HG02981 (cell line): ENCODE data around the gene KCND3.
"Not testable (repeated sequence)": the region's sequence is repeated elsewhere in the genome, so short reads cannot be mapped to it uniquely, and the experiment has no call there.

Source experiments
- ATAC-seq: cut with Tn5 transposase; IDR thresholded peaks from one replicate; pipeline ENCODE4 v1.9.1; 2021; ENCODE audit warnings: mild to moderate bottlenecking, moderate library complexity; ENCODE audit not compliant: unreplicated experiment

Gene KCND3

DNA sequence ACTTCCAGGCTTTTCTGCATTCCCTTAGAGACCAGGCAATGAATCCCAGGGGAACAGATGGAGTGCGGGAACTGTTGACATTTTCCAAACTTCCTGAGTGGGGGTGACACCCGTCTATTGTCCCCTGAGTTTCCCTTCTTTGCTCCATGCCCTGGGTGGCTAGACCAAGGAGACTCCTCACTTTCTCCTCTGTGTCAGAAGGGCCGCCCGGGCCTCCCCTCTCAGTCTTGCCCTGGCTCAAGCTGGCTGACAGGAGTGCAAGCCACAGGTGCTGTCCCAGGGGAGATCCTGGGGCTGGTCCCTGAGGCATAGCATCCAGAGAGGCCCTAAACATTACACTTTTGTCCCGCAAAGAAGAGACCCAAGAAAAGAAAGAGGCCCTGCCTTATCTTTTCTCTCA is 170.9 kb downstream of the KCND3 start:
- ATAC-seq, result no peak

GRCh38 chr1:111818081-111818480 is 171.4 kb downstream of the KCND3 start:
- no peak for ATAC-seq

DNA sequence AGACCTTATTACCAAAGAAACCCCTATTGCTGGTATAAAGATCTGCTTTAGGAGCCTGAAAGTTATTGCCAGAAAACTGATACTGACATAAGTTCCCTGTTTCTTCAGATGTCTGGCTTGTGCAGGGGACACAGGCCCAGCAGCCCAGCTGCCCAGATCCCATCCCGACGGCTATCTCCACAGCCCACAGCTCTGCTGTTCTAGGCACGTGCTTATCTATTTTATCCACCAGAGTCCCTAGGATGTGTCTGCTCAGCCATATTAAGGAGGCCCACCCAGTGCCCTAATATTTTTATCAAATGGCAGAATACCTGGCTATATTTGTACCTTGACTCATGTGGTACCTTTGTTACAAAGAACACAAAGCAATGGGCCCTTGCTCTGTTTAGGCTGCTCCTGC is 174.8 kb downstream of the KCND3 start:
- ATAC-seq, result no peak

- ATAC-seq, result no peak
Observed at GRCh38 chr1:111814305-111814628, 175.2 kb downstream of the KCND3 start.

DNA sequence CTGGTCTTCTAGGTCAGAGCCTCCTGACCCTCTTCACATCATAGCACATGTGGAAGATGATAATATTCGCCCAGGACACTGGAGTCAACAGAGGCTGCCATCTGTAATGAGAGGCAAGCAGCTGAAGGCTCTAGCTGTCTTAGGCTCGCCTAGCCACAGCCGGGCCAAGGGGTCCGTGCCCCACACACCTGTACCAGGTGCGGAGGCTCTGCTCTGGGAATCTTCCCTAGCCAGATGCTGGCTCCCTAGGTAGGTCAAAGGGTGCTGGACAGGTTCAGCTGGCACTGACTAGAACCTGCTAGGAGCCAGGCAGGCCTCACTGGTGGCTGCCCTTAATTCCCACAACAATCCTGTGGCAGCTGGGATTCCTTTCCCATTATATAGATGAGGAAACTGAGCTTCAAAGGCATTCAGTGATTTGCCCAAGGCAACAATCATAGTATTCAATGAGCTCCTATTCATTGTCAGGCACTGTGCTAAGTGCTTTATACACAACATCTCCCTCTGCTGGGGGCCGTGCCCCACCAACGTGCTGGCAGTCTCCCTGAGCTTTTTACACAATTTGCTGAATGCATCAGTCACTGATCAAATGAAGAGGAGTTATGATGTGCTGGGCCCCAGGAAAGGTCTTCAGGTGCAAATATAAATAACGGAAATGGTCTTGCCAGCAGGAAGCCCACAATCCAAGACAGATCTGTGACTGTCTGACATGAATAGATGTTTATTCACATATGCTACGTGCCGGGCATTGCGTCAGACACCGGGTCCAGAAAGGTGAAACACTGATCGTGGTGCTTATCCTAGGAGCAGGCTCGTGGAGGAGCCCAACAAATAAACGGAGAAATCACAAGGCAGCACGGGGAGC is 175.8 kb downstream of the KCND3 start:
- ATAC-seq, result no peak

GRCh38 chr1:111812306-111812705 is 177.2 kb downstream of the KCND3 start:
- no peak for ATAC-seq

GRCh38 chr1:111811891-111812290 is 177.6 kb downstream of the KCND3 start:
- ATAC-seq, result no peak

DNA sequence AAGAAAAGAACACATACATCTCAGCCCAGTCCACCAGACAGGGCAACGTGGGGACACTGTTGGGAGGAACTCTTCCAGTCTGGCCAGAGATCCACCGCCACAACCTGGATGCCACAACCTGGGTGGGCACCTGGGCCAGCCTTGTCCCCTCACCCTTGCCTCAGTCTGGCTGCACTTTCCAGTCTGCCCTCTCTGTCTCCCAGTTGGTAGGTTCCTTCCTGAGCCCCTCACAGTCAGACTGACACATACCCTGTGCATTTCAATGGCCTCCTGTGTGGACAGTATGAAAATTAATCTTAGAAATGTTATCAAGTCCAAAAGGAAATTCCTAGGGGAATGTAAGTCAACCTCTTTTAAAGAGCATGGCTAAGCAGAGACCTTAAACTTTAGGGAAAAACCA is 184.2 kb downstream of the KCND3 start:
- no peak for ATAC-seq

DNA sequence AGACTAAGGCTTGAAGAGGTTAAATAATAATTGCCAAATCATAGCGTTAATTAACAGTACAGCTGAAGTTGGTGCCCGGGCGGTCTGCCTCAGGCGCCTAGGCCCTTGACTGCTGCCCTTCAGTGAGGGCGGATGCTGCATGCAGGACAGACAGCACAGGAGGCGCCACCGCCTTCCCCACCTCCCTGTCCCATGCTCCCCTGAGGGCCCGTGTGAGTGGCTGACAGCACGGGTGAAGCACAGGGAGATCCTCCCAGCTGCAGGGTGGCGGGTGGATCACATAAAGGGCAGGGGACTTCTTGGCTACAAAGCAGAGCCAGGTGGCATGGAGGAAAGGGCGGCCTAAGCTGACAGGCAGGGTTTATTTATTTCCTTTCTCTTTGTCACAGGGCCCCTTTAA is 184.7 kb downstream of the KCND3 start:
- no peak for ATAC-seq

DNA sequence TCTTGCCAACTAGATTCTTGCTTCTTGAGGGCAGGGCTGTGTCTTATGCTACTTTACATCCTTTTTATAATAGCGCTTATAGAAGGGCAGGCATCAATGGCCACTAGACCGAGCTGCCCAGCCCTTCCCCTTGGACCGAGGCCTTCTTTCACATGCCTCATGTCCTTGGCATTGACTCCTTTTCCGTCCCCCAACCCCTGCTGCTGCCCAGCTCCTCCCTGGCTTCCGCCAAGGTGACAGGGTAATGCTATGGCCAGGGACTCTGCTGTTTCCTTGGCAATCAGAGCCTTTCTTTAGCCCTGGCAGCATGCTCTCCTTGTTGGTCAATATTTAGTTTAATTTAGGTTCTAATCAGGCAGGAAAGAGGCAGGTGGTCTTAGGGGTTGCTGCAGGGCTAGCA is 185.5 kb downstream of the KCND3 start:
- ATAC-seq, result no peak

- no peak for ATAC-seq
Observed at GRCh38 chr1:111802984-111803383, 186.5 kb downstream of the KCND3 start.

DNA sequence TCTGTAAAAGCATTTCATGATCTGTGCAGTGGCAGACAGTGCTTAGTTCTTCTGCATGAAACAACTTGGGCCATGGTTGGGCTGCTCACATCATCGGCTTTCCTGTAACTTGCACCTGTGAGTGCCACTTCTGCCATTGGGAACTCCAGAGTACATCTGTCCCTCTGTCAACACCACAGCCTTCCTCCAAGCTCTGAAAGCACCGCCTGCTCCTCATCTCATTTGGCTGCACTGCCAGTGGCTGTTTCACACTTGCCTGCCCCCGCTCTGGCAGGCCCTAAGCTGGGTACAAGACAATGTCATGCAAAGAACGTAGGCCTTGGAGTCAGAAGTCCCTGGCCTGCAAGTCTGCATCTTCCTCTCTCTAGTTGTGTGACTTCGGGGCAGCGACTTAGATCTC is 187.4 kb downstream of the KCND3 start:
- ATAC-seq, result no peak

- no peak for ATAC-seq
Observed at GRCh38 chr1:111801071-111801850, 188.2 kb downstream of the KCND3 start.

- not testable (repeated sequence) for ATAC-seq
Observed at GRCh38 chr1:111799722-111800121, 189.7 kb downstream of the KCND3 start.

DNA sequence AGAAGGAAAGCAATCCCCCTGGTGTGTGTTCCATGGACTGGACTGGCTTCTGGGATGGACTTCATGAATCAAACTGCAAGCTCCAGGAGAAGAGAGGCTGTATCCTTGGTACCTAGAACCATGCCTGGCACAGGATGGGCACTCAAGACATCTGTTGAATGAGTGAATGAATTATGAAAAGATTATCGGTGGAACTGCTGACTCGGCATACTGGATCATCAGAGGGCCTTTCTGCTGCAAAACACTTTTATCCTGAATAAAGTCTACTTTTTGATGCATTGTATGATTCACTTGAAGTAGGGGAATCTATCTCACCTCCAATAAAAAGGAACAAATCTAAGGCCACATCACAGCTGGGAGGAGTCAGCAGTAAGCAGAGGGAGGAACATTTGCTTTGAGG is 190.9 kb downstream of the KCND3 start:
- ATAC-seq, result no peak

DNA sequence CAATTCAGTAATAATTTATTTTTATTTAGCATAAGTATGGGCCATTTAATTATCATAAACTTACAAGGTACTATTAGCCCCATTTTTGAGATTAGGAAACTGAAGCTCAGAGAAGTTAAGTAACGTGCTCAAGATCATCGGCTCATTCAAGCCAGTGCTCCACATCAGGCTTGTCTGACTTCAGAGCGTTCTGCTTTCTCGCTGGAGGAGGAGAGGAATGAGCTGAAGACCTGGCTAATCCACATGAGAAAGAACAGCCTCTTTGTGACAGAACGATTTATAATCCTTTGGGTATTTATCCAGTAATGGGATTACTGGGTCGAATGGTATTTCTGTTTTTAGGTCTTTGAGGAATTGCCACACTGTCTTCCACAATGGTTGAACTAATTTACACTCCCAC is 194.1 kb downstream of the KCND3 start:
- no peak for ATAC-seq

DNA sequence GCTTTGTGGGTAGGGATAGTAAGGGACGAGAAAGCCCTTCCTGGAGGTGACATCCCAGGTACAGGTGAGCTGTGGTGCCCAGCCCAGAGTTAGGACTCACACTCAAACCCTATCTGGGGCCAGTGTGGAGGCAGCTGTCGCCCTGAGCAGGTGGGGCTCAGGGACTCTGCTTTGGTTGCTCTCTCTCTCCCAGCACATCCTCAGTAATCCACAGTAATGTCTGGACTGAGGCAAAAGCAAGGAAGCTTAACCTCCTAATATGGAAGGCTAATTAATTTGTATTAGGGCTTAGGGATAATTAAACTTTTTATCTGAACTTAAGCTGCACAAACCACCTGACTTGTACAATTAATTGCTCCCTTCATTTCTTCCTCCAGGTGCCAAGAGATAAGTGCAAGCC is 195.5 kb downstream of the KCND3 start:
- no peak for ATAC-seq

GRCh38 chr1:111792249-111792648 is 197.2 kb downstream of the KCND3 start:
- ATAC-seq, result no peak

DNA sequence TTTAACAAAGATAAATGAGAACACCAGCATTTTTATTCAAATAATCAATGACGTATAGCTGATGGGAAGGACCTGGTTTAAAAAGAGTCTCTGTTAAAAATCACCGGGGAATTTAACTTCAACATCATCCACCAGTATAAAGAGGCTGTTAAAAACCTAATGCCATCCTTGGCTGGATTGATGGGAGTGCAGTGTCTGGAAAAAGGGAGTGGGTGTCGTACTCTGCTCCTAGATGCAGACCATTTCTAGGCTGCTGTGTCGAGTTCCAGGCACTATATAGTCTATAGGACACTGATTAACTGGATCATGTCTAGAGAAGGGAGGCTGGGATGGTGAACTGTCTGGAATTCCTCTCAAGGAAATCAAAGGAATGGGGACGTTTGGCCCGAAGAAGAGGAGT is 197.7 kb downstream of the KCND3 start:
- ATAC-seq, result no peak

- no peak for ATAC-seq
Observed at GRCh38 chr1:111789666-111790316, 199.7 kb downstream of the KCND3 start.

- ATAC-seq, result no peak
Observed at GRCh38 chr1:111789142-111789541, 200.3 kb downstream of the KCND3 start.

GRCh38 chr1:111786669-111787207 is 202.7 kb downstream of the KCND3 start:
- ATAC-seq, result no peak
